HL-60 (cell line): ENCODE measurements around the gene DNASE1L2.

Experiments used
- CTCF ChIP-seq: IDR thresholded peaks from one replicate; pipeline ENCODE4 v1.5.1; 2011; ENCODE audit warnings: low read length, control low read depth, inconsistent platforms; ENCODE audit not compliant: insufficient read depth
- GABPA ChIP-seq: IDR thresholded peaks from 2 replicates; pipeline ENCODE4 v1.6.1; 2012; ENCODE audit warnings: low read depth
- POLR2AphosphoS5 ChIP-seq: IDR thresholded peaks from 2 replicates; pipeline ENCODE4 v1.6.1; 2012; ENCODE audit warnings: low read depth
- REST ChIP-seq: IDR thresholded peaks from 2 replicates; pipeline ENCODE4 v1.6.1; 2012; ENCODE audit warnings: low read depth; ENCODE audit not compliant: insufficient replicate concordance
- SPI1 ChIP-seq: IDR thresholded peaks from 2 replicates; pipeline ENCODE4 v1.6.1; 2012; ENCODE audit warnings: low read depth, mild to moderate bottlenecking, borderline replicate concordance

- no peak for TF ChIP-seq CTCF
- TF ChIP-seq POLR2AphosphoS5, result no peak
- no peak for TF ChIP-seq GABPA
- no peak for TF ChIP-seq REST
- no peak for TF ChIP-seq SPI1
Observed at GRCh38 chr16:2213817-2214718, 22.2 kb upstream of the DNASE1L2 start.
